Measurements from ENCODE around the gene DEFB119.

Gene DEFB119

DNA sequence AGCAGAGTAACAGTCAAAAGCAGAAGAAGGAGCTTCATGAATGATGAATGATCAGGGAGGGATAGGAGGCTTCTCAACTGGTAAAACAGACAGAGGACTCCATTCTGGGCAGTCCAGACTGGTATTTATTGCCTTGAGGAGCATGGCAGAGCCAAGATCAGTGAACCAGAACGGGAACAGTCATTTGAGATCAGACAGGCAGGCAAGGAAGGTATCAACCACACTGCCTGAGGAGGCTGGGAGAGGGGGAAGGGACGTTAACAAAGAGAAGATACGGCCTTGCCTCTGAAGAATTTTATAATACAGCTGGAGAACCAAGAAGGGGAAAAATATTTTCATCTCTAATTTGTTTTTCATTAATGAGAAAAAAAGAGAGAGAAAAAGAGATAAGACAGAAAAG is 15.7 kb upstream of the DEFB119 start, which contains the start of gene DEFB121:
Gene DEFB121, minus strand, starts transcription at position 101 of the 400 bp plus-strand sequence. Its CDS starts 63 bp downstream, at position 38.
- TF ChIP-seq ZC3H10 (CRISPR knock-in tag; IDR thresholded peaks at IDR 0.05) (no peak), BACH2 (CRISPR knock-in tag; IDR thresholded peaks at IDR 0.05; ENCODE audit: borderline replicate concordance) (no peak), PPARA (CRISPR knock-in tag; IDR thresholded peaks at IDR 0.05; ENCODE audit: borderline replicate concordance) (no peak), ZNF70 (CRISPR knock-in tag; IDR thresholded peaks at IDR 0.05) (no peak), GLIS3 (CRISPR knock-in tag; IDR thresholded peaks at IDR 0.05) (no peak), ISL1 (CRISPR knock-in tag; IDR thresholded peaks at IDR 0.05) (no peak)
- TF ChIP-seq, protein P1, sequence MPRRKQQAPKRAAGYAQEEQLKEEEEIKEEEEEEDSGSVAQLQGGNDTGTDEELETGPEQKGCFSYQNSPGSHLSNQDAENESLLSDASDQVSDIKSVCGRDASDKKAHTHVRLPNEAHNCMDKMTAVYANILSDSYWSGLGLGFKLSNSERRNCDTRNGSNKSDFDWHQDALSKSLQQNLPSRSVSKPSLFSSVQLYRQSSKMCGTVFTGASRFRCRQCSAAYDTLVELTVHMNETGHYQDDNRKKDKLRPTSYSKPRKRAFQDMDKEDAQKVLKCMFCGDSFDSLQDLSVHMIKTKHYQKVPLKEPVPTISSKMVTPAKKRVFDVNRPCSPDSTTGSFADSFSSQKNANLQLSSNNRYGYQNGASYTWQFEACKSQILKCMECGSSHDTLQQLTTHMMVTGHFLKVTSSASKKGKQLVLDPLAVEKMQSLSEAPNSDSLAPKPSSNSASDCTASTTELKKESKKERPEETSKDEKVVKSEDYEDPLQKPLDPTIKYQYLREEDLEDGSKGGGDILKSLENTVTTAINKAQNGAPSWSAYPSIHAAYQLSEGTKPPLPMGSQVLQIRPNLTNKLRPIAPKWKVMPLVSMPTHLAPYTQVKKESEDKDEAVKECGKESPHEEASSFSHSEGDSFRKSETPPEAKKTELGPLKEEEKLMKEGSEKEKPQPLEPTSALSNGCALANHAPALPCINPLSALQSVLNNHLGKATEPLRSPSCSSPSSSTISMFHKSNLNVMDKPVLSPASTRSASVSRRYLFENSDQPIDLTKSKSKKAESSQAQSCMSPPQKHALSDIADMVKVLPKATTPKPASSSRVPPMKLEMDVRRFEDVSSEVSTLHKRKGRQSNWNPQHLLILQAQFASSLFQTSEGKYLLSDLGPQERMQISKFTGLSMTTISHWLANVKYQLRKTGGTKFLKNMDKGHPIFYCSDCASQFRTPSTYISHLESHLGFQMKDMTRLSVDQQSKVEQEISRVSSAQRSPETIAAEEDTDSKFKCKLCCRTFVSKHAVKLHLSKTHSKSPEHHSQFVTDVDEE (CRISPR knock-in tag; IDR thresholded peaks at IDR 0.05) = no peak
- TF ChIP-seq, protein P2, sequence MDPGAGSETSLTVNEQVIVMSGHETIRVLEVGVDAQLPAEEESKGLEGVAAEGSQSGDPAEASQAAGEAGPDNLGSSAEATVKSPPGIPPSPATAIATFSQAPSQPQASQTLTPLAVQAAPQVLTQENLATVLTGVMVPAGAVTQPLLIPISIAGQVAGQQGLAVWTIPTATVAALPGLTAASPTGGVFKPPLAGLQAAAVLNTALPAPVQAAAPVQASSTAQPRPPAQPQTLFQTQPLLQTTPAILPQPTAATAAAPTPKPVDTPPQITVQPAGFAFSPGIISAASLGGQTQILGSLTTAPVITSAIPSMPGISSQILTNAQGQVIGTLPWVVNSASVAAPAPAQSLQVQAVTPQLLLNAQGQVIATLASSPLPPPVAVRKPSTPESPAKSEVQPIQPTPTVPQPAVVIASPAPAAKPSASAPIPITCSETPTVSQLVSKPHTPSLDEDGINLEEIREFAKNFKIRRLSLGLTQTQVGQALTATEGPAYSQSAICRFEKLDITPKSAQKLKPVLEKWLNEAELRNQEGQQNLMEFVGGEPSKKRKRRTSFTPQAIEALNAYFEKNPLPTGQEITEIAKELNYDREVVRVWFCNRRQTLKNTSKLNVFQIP (CRISPR knock-in tag; IDR thresholded peaks at IDR 0.05; ENCODE audit: borderline replicate concordance, low read depth) = no peak
- TF ChIP-seq, protein P3, sequence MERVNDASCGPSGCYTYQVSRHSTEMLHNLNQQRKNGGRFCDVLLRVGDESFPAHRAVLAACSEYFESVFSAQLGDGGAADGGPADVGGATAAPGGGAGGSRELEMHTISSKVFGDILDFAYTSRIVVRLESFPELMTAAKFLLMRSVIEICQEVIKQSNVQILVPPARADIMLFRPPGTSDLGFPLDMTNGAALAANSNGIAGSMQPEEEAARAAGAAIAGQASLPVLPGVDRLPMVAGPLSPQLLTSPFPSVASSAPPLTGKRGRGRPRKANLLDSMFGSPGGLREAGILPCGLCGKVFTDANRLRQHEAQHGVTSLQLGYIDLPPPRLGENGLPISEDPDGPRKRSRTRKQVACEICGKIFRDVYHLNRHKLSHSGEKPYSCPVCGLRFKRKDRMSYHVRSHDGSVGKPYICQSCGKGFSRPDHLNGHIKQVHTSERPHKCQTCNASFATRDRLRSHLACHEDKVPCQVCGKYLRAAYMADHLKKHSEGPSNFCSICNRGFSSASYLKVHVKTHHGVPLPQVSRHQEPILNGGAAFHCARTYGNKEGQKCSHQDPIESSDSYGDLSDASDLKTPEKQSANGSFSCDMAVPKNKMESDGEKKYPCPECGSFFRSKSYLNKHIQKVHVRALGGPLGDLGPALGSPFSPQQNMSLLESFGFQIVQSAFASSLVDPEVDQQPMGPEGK (CRISPR knock-in tag; IDR thresholded peaks at IDR 0.05; ENCODE audit: borderline replicate concordance) = no peak
- no peak for ATAC-seq

DNA sequence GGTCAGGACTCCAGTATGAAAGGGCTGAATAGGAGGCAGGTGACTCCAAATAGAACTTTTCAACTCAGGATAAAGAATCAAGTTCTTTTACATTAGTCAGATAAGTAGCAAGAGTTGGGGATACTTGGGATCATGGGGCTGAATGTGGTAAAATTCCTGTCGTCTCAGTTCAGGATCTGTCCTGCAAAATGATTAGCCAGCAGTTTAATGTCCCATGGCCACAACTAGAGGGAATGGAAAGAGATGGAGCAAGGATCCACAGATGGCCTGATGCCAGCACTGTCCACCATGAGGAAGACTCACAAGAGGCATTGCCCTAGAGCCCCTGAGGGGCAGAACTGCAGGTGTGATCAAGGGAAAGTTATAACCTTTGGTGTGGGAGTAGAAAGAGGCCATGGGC is 13.5 kb upstream of the DEFB119 start:
- TF ChIP-seq ZFP30 (CRISPR knock-in tag; IDR thresholded peaks at IDR 0.05) = no peak
- no peak for TF ChIP-seq ZC3H10 (CRISPR knock-in tag; IDR thresholded peaks at IDR 0.05)
- TF ChIP-seq OSR1 (CRISPR knock-in tag; IDR thresholded peaks at IDR 0.05) = no peak
- TF ChIP-seq ZFP3 (CRISPR knock-in tag; IDR thresholded peaks at IDR 0.05) = no peak
- no peak for TF ChIP-seq ISL1 (CRISPR knock-in tag; IDR thresholded peaks at IDR 0.05)
- TF ChIP-seq GLIS3 (CRISPR knock-in tag; IDR thresholded peaks at IDR 0.05) = no peak
- ATAC-seq = no peak

DNA sequence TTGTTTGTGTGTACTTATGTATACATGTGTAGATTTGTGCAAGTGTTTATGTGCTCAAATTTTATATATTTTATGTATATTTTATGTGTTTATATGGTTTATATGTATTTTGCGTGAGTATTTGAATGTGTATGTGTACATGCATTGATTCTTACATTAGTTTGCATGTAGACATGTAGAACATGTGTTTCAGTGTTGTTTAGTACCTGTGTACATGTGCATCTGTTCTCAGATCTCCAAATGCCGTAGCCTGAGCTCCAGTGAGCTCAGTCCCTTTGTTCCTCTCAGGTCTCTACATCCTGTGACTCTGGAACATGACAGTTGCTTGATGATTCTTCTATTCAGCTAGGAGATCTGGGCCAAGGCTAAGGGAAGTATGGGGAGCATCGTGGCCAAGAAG is 4.5 kb upstream of the DEFB119 start:
- TF ChIP-seq ZC3H10 (CRISPR knock-in tag; IDR thresholded peaks at IDR 0.05) (no peak), ZNF565 (CRISPR knock-in tag; conservative IDR thresholded peaks at IDR 0.05; ENCODE audit: low read depth) (no peak), ZFP3 (CRISPR knock-in tag; IDR thresholded peaks at IDR 0.05) (no peak), ARNTL (CRISPR knock-in tag; IDR thresholded peaks at IDR 0.05; ENCODE audit: borderline replicate concordance, low read depth) (no peak), TCF4 (CRISPR knock-in tag; IDR thresholded peaks at IDR 0.05; ENCODE audit: borderline replicate concordance) (no peak), TOX (CRISPR knock-in tag; IDR thresholded peaks at IDR 0.05; ENCODE audit: borderline replicate concordance) (no peak), CSDC2 (CRISPR knock-in tag; IDR thresholded peaks at IDR 0.05) (no peak), ESRRG (CRISPR knock-in tag; IDR thresholded peaks at IDR 0.05) (no peak)
- TF ChIP-seq, protein P4, sequence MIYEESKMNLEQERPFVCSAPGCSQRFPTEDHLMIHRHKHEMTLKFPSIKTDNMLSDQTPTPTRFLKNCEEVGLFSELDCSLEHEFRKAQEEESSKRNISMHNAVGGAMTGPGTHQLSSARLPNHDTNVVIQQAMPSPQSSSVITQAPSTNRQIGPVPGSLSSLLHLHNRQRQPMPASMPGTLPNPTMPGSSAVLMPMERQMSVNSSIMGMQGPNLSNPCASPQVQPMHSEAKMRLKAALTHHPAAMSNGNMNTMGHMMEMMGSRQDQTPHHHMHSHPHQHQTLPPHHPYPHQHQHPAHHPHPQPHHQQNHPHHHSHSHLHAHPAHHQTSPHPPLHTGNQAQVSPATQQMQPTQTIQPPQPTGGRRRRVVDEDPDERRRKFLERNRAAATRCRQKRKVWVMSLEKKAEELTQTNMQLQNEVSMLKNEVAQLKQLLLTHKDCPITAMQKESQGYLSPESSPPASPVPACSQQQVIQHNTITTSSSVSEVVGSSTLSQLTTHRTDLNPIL (CRISPR knock-in tag; IDR thresholded peaks at IDR 0.05; ENCODE audit: low read depth) = no peak
- TF ChIP-seq, protein P3 (CRISPR knock-in tag; IDR thresholded peaks at IDR 0.05; ENCODE audit: borderline replicate concordance) = no peak
- no peak for ATAC-seq

DNA sequence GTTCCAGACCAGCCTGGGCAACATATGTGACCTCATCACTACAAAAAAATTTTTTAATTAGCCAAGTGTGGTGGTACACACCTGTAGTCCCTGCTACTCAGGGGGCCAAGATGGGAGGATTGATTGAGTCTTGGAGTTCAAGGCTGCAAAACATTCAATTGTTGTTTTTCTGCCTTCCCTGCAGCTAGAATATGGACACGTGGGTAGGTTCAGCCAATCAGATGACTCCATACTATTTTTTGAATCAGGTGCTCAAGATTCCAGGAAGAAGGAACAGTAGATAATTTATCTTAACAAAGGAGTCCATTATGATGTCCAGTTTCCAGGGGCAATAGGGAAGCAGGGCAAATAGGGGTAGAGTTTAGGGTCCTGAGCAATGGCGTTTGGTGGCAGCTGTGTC is 2.4 kb upstream of the DEFB119 start:
- no peak for ATAC-seq
- TF ChIP-seq, protein P5, sequence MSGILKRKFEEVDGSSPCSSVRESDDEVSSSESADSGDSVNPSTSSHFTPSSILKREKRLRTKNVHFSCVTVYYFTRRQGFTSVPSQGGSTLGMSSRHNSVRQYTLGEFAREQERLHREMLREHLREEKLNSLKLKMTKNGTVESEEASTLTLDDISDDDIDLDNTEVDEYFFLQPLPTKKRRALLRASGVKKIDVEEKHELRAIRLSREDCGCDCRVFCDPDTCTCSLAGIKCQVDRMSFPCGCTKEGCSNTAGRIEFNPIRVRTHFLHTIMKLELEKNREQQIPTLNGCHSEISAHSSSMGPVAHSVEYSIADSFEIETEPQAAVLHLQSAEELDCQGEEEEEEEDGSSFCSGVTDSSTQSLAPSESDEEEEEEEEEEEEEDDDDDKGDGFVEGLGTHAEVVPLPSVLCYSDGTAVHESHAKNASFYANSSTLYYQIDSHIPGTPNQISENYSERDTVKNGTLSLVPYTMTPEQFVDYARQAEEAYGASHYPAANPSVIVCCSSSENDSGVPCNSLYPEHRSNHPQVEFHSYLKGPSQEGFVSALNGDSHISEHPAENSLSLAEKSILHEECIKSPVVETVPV (CRISPR knock-in tag; IDR thresholded peaks at IDR 0.05) = no peak
- TF ChIP-seq RARB (CRISPR knock-in tag; IDR thresholded peaks at IDR 0.05) = no peak
- TF ChIP-seq ZFP30 (CRISPR knock-in tag; IDR thresholded peaks at IDR 0.05) = no peak
- TF ChIP-seq TCF4 (CRISPR knock-in tag; IDR thresholded peaks at IDR 0.05; ENCODE audit: borderline replicate concordance) = no peak
- TF ChIP-seq, protein P4 (CRISPR knock-in tag; IDR thresholded peaks at IDR 0.05; ENCODE audit: low read depth) = no peak
- no peak for TF ChIP-seq BACH2 (CRISPR knock-in tag; IDR thresholded peaks at IDR 0.05; ENCODE audit: borderline replicate concordance)
- no peak for TF ChIP-seq ZC3H10 (CRISPR knock-in tag; IDR thresholded peaks at IDR 0.05)
- TF ChIP-seq ESRRG (CRISPR knock-in tag; IDR thresholded peaks at IDR 0.05) = no peak
- TF ChIP-seq CSDC2 (CRISPR knock-in tag; IDR thresholded peaks at IDR 0.05) = no peak
- no peak for TF ChIP-seq ISL1 (CRISPR knock-in tag; IDR thresholded peaks at IDR 0.05)
- TF ChIP-seq TOX (CRISPR knock-in tag; IDR thresholded peaks at IDR 0.05; ENCODE audit: borderline replicate concordance) = no peak
